Upper lobe of left lung (tissue), 4 donors: Measurements from ENCODE around the gene PEPD.

ENCODE experiments used
- POLR2A ChIP-seq, 4 donors: fragments of 450-650 bp; IDR thresholded peaks; one replicate each; pipeline ENCODE4 v1.5.1; 2016 to 2017; ENCODE audit warnings: antibody characterized with exemption in 4 of 4, mild to moderate bottlenecking in 2 of 4
- TF ChIP-seq, protein P1 (sequence below), 6 experiments: fragments of 450-650 bp in 4 of 6; fragments of 200-600 bp in 2 of 6; sonication (generic) in 2 of 6; IDR thresholded peaks; one replicate each; pipeline ENCODE4 v1.5.1; 2016 to 2019; ENCODE audit warnings: antibody characterized with exemption in 6 of 6

DNA sequence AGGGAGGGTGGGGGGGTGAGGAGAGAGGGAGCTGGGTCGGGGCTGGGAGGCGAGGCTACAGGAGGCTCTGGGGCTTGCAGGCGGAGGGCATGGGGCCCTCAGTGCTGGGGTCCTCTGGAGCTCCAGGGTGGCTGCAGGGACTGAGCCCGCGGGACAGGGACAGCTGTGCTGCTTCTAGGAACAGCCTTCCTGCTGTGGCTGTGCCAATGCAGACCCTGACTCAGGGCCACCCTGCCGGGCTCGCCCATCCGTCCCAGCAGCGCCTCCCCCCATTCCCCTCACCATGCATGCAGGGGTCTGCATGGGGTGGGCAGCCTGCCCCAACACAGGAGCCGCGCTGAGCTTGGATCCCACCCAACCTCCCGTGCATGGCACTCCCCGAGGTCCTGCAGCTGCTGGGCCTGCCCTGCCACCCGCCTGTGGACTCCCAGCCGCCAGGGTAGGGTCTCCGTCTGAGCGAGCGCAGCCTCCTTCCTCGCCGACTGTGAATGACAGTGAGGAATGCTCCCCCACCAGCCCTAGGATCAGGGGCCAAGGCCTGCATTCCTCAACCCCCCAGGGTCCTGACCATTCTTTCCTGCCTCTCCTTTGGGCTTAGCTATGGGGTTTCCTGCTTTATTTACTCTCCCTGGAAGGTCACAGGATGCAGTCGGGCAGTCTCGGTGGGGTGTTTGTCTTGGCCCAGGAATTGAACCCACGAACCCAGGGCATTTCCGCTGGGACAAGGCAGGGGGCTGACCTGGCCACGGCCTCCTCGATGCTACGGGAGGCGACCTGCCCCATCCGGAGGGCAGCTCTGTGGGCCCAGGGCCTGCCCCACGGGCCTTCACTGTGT, 124.7 kb downstream of the PEPD start:
- no peak for TF ChIP-seq POLR2A (IDR thresholded peaks at IDR 0.05)
- TF ChIP-seq, protein P1, sequence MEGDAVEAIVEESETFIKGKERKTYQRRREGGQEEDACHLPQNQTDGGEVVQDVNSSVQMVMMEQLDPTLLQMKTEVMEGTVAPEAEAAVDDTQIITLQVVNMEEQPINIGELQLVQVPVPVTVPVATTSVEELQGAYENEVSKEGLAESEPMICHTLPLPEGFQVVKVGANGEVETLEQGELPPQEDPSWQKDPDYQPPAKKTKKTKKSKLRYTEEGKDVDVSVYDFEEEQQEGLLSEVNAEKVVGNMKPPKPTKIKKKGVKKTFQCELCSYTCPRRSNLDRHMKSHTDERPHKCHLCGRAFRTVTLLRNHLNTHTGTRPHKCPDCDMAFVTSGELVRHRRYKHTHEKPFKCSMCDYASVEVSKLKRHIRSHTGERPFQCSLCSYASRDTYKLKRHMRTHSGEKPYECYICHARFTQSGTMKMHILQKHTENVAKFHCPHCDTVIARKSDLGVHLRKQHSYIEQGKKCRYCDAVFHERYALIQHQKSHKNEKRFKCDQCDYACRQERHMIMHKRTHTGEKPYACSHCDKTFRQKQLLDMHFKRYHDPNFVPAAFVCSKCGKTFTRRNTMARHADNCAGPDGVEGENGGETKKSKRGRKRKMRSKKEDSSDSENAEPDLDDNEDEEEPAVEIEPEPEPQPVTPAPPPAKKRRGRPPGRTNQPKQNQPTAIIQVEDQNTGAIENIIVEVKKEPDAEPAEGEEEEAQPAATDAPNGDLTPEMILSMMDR (IDR thresholded peaks at IDR 0.05), result no peak
